NCI-H1436 treated with DMSO at 0.1 percent for 48 hours (cell line): ENCODE measurements around the gene EFCC1.

ENCODE experiments used
- DNase-seq: peaks from one replicate; lab custom pipeline; 2025; lab: John Stamatoyannopoulos, UW

EFCC1 gene

DNA sequence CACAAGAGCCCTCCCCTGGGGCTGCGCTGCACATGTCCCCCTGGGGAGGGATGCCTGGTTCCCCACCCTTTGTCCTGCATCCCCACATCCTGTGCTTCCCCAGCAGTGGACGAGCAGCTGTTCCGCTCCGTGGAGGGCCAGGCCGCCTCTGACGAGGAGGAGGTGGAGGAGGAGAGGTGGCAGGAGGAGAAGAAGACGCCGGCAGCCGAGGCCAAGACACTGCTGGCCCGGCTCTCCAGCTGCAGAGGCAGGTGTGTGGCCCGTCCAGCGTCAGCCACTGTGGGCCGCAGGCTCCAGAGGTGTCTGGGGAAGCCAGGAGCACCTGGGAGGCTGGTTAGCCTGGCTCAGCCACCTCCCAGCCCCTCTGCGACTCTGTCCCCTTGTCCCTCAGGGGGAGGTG lies 31.6 kb downstream of the EFCC1 start:
- DNase-seq = no peak

DNA sequence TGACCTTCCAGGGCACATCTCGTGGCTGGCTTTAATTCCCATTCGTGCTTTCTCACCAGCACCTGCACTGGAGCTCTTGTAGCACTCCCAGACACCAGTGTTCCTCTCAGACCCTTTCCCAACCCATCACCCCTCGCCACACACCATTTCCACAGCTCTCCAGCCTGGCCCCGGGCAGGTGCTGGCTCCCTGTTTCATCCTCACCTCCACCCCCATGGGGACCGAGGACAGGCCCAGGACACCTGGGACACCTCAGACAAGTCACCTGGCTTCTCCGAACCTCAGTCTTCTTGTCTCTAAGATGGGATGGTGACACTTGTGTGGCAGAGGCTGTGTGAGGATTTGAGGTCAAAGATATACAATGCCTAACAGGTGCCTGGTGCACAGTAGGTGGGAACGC lies 32.0 kb downstream of the EFCC1 start:
- DNase-seq = no peak

DNA sequence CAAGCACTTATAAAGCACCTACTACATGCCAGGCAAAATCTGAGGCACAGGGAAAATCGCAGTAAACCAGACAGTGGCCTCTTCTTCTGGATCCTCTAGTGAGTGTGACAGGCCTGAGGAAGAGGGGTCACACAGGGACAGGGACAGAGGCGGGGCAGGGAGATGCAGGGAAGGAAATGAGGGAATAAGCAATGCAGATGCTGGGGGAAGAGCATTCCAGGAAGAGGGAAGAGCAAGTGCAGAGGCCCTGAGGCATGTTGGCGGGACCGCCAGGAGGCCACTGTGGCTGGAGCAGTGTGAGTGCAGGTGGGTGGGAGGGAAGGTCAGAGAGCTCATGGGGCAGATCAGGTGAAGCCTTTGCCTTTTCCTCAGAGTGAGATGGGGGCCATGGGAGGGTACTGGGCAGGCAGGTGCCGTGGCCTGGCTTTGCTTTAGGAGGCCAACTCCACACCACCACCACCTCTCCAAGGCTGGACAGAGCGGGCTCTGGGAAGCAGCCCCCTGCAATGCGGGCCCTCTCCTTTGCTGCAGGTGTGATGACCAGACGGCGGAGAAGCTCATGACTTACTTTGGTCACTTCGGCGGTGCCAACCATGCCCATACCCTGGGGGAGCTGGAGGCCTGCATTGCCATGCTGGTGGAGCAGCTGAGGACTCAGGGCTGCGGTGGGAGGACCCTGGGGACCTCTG lies 32.7 kb downstream of the EFCC1 start:
- no peak for DNase-seq

DNA sequence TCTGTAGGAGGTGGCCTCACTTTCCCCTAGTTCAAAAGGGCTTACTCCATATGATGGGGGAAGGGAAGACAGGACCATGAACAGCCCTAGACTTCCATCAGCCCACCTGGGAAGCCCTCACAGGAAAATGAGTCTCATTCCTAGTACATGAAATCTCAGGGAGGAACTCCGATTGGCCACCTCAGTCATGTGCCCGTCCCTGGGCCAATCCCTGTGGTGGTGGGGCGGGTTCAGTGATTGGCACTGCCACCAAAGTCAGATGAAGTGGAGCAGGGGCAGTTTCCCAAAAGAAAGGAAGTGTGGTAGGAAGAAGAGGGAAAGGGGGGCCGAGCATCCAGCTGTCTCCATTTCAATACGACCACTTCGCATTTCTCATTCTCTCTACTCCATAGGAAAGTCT lies 33.5 kb downstream of the EFCC1 start:
- DNase-seq = no peak

DNA sequence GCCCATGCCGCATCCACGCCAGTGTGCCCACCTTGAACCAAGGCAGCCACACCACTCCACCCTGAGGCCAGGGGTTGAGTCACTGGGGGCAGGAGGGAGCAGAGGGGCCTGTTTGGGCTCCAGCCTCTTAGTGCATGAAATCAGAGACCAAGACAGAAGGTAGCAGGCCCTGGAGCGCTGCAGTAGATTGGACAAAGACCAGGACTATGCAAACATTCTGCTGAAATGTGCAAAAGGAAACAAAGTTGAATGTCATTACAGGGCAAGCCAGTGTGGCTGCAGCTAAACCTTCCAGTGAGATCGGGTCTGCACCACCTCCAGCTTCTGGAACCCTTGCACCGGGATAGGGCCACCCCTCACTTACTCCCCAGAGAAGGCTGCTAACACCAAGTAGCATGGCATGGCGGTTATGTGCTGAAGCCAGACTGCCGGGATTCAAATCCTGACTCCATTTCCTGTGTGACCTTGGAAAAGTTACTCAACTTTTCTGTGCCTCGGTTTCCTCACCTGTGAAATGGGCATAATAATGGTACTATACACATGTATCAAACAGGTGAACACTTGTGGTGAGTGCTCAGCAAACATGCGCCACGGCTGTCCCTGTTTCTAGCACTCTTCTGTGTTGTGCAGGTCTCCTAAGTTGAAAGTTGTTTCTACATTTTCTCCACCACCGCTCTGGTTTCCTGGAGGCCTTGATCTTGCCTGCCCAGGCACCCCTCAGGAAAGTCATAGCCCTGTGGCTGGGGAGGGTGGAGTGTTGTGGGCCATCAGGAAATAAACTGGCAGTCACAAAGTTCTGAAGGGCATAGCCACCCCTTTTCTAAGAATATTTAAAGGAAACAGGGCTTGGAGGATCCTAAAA lies 34.5 kb downstream of the EFCC1 start:
- DNase-seq = no peak

DNA sequence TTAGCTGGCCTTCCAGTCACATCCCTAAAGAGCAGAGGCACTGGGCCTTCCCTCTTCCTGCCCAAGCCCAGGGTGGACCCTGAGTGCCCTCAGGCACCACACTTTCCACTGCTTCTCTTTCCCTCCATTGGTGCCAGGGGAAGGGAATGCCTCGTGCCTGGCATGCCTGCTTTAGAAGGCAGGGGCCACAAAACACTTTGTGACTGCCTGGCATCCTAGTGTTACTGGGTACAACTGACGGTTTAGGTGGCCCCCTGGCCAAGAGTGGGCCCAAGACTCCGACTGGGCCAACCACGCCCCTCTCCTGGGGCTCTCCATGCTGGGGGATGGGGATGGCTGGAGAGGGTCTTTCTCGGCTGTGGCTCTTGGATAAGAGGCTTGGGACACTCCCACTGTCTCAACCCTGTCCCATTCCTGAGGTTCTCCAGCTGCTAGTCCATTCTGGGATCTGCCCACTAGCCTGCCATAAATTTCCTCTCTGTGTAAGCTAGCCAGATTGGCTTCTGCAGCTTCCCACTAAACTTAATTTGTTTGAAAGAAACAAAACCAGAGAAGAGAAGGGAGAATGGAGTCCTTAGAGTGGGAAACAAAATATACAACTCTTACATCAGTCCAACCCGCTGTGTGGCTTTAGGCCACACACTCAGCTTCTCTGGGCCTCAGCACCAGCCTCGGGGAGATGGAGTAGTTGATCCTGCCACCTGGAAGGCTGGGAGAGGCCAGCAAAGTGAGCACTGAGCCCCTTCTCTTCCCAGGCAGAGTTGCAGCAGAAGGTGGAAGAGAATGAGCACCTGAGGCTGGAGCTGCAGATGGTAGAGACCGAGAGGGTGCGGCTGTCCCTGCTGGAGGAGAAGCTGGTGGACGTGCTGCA lies 35.4 kb downstream of the EFCC1 start:
- DNase-seq = no peak

DNA sequence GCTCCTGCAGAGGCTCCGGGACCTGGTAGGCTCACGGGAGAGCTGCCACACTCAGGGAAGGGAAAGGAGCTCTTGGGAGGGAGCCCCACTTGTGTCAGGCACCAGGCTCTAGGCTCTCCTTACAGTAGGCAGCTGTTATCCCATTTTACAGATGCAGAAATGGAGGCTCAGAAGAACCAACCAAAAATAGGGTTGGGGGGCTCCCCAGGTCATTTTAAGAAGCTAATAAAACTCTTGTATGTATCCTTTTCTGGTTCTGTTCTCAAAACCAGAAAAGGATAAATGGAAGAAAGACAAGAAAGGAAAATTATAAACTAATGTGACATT lies 36.0 kb downstream of the EFCC1 start:
- DNase-seq = no peak

DNA sequence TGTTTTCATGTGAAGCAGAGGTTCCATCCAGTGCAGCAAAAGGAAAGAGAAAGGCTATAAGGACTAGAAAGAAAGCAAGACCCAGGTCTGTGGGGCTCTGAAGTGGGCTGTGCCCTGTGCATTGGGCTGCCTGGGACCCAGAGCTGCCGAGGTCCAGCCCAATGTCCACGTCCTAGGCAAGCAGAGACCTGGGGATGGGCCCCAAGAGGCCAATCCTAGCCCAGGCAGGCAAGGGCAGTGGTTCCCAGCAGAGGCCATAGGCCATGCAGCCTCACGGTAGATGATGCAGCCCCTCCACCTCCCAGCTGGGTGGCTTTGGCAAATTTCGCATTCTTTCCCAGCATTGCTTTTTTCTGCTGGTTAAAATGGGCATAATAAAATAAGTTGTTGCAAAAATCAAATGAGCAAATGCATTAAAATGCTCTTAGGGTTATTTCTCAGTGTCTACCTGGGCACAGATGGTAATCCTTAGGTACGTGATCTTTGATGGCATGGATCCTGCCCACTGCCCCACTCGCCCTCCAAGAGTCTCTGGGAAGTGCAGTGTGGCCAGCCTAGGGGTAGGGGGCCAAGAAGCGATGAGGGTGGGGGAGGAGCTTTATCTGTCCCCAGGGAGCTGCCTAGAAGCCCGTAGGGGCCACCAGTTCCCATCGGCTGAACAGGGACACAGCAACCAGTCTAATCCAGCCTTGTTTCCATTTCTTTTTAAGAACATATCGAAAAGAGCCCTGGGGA lies 37.2 kb downstream of the EFCC1 start:
- DNase-seq = no peak

DNA sequence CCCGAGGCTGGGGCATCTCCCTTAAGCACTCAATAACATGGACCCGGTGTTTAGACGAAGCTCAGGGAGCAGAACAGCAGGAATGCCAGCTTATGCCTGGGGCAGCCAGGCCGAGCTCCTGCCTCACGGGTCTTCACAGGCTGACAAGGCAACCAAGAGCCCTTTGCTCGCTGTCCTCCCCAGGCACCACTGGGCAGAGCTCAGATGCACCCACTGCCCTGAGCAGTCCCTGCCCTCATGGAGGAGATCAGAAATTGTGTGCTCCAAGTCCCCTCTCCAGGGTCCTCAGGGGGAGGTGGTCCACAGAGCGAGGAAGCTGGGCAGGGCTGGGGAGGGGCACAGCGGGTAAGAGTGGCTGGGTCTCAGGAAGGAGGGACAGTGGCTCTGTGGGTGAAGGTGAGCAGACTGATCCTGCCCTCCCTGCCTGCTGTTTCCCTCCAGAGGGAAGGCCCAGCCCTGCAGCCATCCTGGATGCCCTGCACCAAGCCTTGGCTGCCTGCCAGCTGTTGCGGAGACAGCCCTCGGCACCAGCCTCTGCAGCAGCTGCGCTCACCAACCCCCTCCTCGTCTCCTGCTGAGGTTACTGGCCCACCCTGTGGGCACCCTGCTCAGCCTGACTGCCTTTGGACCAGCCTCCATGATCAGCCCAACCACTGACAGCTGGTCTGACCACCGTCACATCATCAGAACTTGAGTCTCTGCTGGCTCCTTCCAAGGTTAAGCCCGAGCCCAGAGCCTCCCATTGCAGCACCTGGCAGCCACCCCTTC lies 38.4 kb downstream of the EFCC1 start:
- DNase-seq = no peak

DNA sequence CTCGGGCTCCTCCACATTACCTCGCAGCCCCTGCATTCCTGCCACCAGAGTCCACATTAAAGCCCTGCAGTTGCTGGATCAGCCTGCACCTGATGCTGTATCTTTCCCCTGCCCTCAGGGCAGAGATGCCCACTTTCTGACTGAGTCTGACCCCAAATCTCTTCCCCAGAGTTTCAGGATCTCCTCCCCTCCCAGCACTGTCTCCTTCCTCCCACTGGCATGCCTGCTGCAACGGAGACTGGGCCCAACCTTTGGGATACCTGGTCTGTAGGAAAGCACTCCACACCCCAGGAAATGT lies 38.9 kb downstream of the EFCC1 start:
- DNase-seq = no peak

DNA sequence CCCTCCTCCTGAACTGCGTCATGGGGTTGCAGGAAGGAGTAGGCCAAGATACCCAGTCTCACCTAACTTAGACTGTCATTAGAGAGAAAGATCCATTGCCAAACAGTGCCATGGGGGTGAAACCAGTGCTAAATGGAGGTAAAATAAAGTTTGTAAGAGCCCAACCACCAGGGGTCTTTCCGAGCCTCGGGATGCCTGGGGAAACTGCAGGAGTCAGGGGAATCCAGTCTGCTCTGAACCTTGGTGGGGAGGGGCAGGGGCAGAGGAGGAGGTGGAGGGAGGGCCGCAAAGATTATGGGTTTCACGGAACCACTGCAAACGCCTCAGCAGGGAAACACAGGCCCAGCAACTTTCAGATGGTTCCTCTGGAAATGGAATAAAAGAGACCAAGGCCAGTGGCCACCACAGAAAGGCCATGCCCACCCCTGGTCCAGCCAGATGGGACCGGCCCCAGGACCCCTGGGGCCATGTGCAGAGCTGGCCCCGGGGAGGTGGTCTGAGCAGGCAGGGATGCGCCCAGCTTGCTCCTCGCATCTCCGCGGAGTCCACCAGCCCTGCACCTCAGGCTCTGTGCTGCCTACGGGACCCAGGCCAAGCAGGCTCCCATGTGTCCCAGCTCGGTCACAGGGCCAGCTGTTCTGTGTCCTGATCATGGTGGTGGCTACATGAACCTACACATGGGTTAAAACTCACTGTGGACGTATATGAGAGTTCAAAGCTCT lies 39.6 kb downstream of the EFCC1 start:
- DNase-seq = no peak

DNA sequence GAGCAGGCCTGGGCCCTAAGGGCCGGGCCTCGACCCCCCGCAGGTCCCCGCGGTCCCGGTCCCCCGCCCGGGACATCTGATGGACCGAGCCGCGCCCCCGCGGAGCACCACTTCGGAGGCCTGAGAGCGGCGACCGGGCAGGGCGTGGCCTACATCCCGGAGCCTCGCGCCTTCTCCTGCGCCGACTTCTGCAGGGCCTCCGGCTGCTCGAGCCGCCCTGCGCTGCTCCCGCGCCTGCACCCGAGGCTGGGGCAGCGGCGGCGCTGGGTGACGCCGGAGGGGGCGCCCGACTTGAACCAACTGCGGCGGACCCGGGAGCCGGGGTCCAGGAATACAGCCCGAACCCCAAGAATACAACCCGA lies 44.6 kb downstream of the EFCC1 start:
- no peak for DNase-seq

DNA sequence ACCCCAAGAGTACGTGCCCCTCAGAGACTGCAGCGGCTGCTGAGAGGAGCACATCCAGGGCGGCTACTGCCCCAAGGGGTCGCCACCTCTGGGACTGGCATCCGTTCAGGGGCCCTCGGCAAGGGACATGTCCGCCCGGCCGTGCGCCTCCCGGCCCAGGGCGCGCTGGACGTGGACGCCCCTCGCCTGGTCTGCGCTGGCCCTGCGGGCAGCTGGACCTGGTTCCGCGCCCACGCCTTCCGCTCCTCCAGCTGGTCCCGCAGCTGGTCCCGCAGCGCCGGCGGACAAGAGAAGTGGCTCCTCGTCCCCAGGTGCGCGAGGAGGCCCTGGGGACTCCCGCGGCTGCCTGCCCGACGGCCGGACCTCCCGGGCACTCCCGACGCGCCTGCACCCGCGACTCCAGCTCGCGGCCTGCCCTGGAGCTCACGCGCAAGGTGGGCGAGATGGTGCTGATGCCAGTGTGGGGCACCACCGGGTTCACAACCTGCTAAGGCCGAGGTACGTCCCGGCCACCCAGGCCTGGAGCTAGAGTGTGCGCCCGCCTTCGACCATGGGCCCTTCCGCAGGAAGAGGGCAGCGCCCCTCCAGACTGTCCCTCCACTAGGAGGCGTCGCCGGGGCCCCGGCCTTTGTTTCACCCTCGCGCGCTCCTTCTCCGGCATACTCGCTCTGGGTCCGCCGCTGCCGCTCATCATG lies 45.1 kb downstream of the EFCC1 start:
- no peak for DNase-seq

DNA sequence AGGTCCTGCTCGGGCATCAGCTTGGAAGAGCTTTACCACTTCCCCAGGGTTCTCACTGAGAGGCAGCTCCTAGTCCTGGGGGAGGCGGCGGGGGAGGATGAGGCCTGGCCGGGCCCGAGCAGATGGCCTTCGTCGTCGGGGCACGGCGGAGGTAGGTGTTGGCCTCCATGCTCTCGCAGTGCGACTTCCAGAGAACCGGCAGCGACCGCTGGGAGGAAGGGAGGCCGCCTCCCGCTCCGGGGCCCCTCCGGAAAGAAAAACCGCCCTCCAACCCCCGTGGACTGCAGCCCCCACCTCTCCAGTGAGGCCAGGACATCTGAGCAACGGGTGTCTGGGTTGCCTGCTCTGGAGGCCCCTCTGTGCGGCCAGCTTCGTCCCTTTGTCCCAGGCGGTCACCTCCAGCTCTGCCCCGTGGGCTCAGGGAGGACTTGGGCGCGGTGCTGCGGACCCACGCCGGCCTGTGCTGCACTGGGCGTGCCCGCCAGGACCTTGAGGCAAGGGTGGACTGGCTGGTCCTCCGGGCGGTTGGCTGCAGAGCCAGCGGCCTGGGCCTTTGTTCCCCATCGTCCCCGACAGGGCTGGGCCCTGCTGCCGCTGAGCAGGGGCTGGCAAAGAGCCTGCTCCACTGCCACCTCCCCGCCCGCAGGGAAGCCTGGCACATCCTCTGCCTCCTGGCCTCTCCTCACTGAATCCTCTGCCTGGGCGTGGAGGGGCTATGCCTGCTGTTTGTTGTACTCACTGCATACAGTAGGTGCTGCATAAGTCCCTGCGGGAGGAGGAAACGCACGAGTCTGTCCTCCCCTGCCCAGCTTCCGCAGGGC lies 45.8 kb downstream of the EFCC1 start:
- no peak for DNase-seq

DNA sequence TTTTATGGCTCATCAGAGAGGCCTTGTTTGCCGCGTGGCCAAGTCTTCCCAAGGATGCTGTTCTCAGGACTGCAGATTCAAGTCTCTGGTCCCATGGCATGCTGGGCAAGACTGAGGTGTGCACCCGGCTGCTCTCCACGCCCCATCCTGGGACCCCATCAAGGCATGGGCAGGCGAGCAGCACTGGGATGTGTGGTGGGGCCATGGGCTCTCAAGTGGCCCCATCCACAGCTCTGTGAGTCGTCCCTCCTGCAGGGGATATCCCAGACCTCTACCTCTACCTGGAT lies 46.4 kb downstream of the EFCC1 start:
- DNase-seq = no peak

DNA sequence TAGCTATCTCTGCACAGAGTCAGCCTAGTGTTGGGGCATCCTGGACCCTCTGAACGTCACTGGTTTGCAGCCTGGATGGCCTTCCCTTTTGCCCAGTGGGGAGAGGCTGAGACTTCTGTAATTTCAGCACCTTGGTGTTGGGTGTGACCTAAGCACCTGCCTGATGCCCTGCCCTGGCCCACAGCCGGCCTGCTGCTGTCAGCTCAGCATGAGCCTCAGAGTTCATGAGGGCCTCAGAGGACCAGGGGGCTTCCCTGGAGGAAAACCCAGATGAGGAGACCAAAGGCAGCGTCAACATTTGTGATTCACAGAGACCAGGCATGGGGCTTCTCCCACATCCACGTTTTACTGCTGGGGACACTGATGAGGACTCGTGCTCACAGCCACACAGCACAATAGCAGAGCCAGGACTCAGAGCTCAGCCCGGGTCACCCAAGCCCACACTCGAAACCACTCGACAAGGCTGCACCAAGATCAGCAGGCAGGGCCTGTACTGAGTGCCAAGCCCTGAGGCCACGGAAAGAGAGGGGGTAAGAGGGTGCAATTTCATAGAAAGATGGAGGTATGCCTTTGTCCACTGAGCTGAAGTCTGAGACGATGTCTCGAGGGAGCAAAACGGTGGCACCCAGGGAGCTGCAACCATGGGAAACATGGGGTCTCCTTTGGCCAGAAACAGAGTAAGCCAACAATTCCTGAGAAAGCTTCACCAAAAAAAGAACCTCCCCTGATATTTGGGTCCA lies 49.6 kb downstream of the EFCC1 start:
- no peak for DNase-seq

DNA sequence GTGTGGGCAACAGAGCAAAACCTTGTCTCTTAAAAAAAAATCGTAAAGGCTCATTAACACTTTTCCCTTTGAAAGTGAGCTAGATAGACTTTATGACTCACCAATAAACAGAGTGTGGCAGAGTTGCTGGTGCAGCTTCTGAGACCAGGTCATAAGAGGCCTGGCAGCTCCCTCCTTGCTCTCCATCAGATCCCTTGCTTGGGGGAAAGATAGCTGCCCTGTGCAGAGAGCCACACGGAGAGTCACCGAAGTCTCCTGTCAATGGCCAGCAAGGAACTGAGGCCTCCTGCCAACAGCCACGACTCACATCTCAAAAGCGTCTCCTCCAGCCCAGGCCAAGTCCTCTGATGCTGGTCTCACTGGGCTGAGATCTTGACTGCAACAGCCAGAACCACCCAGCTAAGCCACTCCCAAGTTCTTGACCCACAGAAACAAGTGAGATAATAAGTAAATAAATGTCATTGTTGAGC lies 50.8 kb downstream of the EFCC1 start:
- no peak for DNase-seq

DNA sequence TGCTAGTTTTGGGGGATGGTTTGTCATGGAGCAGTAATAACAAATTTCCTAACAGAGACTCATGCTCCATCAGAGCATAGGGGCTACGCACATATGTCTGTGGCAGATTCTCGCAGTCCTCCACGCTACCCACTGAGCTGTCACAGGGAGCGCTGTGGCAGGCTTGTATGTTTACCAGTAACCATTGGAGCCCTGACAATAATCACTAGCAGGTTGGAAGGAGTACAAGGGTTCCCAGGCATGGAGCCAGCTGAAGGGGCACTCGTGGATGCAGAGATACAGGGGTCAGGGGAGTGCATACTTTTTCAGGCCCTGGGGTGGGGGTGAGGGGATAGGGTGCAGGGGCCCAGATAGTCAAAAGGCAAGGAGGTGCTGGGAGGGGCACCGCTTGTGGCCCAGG lies 51.6 kb downstream of the EFCC1 start:
- DNase-seq = no peak

DNA sequence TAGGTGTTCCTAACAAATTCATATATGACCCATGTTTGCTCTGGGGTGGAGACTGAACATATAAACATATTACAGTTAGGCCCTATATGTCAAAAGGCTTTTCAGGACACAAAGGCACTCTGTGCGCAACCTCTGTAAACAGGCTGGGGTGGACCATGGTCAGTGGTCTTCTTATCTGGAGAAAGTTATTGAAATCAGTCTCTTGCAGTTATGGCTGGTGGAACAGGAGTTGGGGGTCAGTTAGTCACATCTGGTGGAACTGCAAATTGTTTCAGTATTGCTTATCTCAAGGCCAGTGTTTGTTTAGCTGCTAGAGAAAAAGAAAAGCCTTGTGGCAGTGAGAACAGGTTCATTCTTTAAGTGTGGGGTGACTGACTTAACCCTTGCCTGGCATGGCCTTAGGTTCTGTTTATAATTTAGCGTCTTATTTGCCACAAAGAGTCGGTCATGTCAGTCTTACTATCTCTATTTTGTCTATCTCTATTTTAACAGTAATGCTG lies 53.6 kb downstream of the EFCC1 start:
- DNase-seq = no peak
